ENCODE results near the gene KCNAB1. TPM values are rescaled to one million over a fixed set of nuclear protein-coding genes. Genes with fewer than 3 reads are reported as not detected.
"Not testable (repeated sequence)": the region's sequence is repeated elsewhere in the genome, so short reads cannot be mapped to it uniquely, and the experiment has no call there.

The KCNAB1 gene
- total RNA-seq, 1 donor from 2014 or later = 0.21 TPM

GRCh38 chr3:156184156-156184555 is 63.8 kb downstream of the KCNAB1 start:
- no peaks in the 10 kb centered on the region for H3K9me3 Mint-ChIP-seq (ENCODE audit: unreplicated experiment)
- H3K4me3 Mint-ChIP-seq (ENCODE audit: unreplicated experiment) = no peak overlapping the region
- TF ChIP-seq, protein P1, sequence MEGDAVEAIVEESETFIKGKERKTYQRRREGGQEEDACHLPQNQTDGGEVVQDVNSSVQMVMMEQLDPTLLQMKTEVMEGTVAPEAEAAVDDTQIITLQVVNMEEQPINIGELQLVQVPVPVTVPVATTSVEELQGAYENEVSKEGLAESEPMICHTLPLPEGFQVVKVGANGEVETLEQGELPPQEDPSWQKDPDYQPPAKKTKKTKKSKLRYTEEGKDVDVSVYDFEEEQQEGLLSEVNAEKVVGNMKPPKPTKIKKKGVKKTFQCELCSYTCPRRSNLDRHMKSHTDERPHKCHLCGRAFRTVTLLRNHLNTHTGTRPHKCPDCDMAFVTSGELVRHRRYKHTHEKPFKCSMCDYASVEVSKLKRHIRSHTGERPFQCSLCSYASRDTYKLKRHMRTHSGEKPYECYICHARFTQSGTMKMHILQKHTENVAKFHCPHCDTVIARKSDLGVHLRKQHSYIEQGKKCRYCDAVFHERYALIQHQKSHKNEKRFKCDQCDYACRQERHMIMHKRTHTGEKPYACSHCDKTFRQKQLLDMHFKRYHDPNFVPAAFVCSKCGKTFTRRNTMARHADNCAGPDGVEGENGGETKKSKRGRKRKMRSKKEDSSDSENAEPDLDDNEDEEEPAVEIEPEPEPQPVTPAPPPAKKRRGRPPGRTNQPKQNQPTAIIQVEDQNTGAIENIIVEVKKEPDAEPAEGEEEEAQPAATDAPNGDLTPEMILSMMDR (IDR thresholded peaks at IDR 0.05) = no peak
- H3K27ac Mint-ChIP-seq (ENCODE audit: unreplicated experiment) = no peak overlapping the region
- DNase-seq (ENCODE audit: extremely low spot score, unreplicated experiment) = no peak
- no peaks in the 10 kb centered on the region for H3K4me1 Mint-ChIP-seq (ENCODE audit: unreplicated experiment)
- no peaks in the 10 kb centered on the region for H3K36me3 Mint-ChIP-seq (ENCODE audit: unreplicated experiment)
- H3K27me3 Mint-ChIP-seq (ENCODE audit: unreplicated experiment) = peaks cover 8% of the 10 kb centered on the region

DNA sequence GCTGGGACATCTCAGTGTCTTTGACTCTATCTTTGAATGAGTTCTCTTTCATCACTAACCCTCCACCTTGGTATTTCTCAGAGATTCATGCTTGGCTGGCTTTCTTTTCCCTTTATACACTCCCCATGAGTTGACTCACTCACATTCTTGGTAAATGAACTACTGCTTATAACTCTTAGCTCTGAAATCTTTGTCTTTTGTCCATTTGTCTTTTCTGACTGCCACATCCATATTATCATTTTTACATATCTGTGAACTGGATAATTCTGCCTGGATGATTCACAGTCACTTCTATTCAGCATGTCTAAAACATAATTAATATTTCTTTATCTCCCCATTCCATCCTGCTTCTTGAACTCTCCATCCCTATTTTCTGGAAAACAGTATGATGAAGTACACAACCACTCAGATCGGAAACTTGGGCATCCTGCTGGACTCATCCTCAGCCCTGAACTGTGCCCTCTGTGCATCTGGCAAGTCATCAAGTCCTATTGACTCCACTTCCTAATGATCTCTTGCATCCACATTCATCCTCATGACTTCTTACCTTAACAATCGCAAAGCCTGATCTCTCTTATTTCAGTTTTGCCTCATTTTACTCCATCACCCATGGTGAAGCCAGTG is 66.9 kb downstream of the KCNAB1 start:
- Mint-ChIP-seq H3K27ac (ENCODE audit: unreplicated experiment) (no peak overlapping the region), H3K4me3 (ENCODE audit: unreplicated experiment) (no peak overlapping the region), H3K9me3 (ENCODE audit: unreplicated experiment) (no peaks in the 10 kb centered on the region)

GRCh38 chr3:156188757-156189156 is 68.4 kb downstream of the KCNAB1 start:
- Mint-ChIP-seq H3K36me3 (ENCODE audit: unreplicated experiment) (no peaks in the 10 kb centered on the region), H3K4me1 (ENCODE audit: unreplicated experiment) (no peaks in the 10 kb centered on the region), H3K27me3 (ENCODE audit: unreplicated experiment) (peaks cover 14% of the 10 kb centered on the region), H3K4me3 (ENCODE audit: unreplicated experiment) (no peak overlapping the region), H3K9me3 (ENCODE audit: unreplicated experiment) (no peaks in the 10 kb centered on the region), H3K27ac (ENCODE audit: unreplicated experiment) (no peak overlapping the region)
- TF ChIP-seq, protein P1 (IDR thresholded peaks at IDR 0.05) = no peak
- DNase-seq (ENCODE audit: extremely low spot score, unreplicated experiment) = no peak

More for the DNA sequence above, 66.9 kb downstream of the KCNAB1 start:
- H3K36me3 Mint-ChIP-seq (ENCODE audit: unreplicated experiment) = no peaks in the 10 kb centered on the region
- TF ChIP-seq, protein P1 (IDR thresholded peaks at IDR 0.05) = no peak
- H3K4me1 Mint-ChIP-seq (ENCODE audit: unreplicated experiment) = no peaks in the 10 kb centered on the region
- peaks cover 16% of the 10 kb centered on the region for H3K27me3 Mint-ChIP-seq (ENCODE audit: unreplicated experiment)
- no peak for DNase-seq (ENCODE audit: extremely low spot score, unreplicated experiment)

DNA sequence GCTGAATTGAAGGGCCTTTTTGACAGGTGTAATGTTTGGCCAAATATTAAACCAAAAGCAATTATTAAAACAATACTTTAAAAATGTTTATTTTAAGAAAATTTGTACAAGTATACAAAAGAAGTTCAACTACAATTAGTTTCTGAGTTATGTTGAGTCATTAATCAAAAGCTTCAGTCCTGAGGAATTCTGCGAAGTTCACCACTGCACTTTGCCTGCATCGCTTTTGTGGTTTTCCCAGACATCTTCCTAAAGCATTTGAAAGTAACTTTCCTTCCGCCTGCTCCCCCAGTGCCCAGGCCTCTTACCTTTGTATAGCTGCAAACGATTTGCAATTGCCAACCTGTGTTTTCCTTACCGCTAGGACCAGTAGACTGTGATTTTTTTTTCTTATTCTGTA is 69.5 kb downstream of the KCNAB1 start:
- Mint-ChIP-seq H3K27ac (ENCODE audit: unreplicated experiment) (no peak overlapping the region), H3K36me3 (ENCODE audit: unreplicated experiment) (no peaks in the 10 kb centered on the region), H3K27me3 (ENCODE audit: unreplicated experiment) (peaks cover 14% of the 10 kb centered on the region), H3K9me3 (ENCODE audit: unreplicated experiment) (no peaks in the 10 kb centered on the region), H3K4me3 (ENCODE audit: unreplicated experiment) (no peak overlapping the region), H3K4me1 (ENCODE audit: unreplicated experiment) (no peaks in the 10 kb centered on the region)
- DNase-seq (ENCODE audit: extremely low spot score, unreplicated experiment) = no peak
- TF ChIP-seq, protein P1 (IDR thresholded peaks at IDR 0.05) = no peak

DNA sequence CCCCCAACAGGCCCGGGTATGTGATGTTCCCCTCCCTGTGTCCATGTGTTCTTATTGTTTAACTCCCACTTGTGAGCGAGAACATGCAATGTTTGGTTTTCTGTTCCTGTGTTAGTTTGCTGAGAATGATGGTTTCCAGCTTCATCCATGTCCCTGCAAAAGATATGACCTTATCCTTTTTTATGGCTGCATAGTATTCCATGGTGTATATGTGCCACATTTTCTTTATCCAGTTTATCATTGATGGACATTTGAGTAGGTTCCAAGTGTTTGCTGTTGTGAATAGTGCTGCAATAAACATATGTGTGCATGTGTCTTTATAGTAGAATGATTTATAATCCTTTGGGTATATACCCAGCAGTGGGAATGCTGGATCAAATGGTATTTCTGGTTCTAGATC is 74.6 kb downstream of the KCNAB1 start:
- H3K36me3 Mint-ChIP-seq (ENCODE audit: unreplicated experiment); H3K27ac Mint-ChIP-seq (ENCODE audit: unreplicated experiment); DNase-seq (ENCODE audit: extremely low spot score, unreplicated experiment); H3K9me3 Mint-ChIP-seq (ENCODE audit: unreplicated experiment); H3K4me1 Mint-ChIP-seq (ENCODE audit: unreplicated experiment); H3K4me3 Mint-ChIP-seq (ENCODE audit: unreplicated experiment): not testable (repeated sequence)
- peaks cover 38% of the 10 kb centered on the region for H3K27me3 Mint-ChIP-seq (ENCODE audit: unreplicated experiment)

- H3K4me1 Mint-ChIP-seq (ENCODE audit: unreplicated experiment); H3K9me3 Mint-ChIP-seq (ENCODE audit: unreplicated experiment); DNase-seq (ENCODE audit: extremely low spot score, unreplicated experiment); H3K36me3 Mint-ChIP-seq (ENCODE audit: unreplicated experiment); H3K4me3 Mint-ChIP-seq (ENCODE audit: unreplicated experiment); H3K27ac Mint-ChIP-seq (ENCODE audit: unreplicated experiment): not testable (repeated sequence)
- H3K27me3 Mint-ChIP-seq (ENCODE audit: unreplicated experiment) = peaks cover 32% of the 10 kb centered on the region
These were observed 76.8 kb downstream of the KCNAB1 start for GRCh38 chr3:156197152-156197551.

All from osteocyte (in vitro differentiated cells).